ENCODE results near the gene VASH2.
"Not testable (repeated sequence)": the region's sequence is repeated elsewhere in the genome, so short reads cannot be mapped to it uniquely, and the experiment has no call there.

VASH2 gene

GRCh38 chr1:212950243-212951125 lies at the start of gene VASH2:
Gene VASH2 (plus strand): TSS chr1:212950541. CDS start chr1:212951543, 1,002 bp downstream.
- peak; percentile 76 to 77 for DNase-seq

DNA sequence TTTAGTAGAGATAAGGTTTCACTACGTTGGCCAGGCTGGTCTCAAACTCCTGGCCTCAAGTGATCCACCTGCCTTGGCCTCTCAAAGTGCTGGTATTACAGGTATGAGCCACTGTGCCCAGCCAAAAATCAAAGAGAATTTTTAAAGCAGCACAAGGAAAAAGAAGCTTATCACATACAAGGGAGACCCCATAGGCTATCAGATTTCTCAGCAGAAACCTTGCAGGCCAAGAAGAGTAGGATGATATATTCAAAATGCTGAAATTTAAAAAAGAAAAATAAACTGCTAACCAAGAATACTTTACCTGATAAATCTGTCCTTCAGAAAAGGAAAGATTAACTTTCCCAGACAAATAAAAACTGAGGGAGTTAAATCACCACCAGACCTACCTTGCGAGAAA lies 49.1 kb upstream of the VASH2 start:
- DNase-seq: no peak

DNA sequence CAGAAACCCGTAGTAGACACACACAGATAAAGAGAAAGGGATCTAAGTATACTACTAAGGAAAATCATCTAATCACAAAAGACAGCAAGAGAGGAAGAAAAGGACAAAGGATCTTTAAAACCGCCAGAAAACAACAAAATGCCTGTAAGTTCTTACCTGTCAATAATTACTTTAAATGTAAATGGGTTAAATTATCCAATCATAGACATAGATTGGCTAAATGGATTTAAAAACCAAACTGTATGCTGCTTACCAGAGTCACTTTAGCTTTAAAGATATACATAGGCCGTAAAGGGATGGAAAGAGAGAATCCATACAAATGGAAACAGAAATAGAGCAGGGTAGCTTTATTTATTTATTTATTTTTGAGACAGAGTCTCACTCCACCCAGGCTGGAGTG lies 48.3 kb upstream of the VASH2 start:
- DNase-seq: no peak

- no peak for DNase-seq
Observed at GRCh38 chr1:212903664-212904063, 46.7 kb upstream of the VASH2 start.

DNA sequence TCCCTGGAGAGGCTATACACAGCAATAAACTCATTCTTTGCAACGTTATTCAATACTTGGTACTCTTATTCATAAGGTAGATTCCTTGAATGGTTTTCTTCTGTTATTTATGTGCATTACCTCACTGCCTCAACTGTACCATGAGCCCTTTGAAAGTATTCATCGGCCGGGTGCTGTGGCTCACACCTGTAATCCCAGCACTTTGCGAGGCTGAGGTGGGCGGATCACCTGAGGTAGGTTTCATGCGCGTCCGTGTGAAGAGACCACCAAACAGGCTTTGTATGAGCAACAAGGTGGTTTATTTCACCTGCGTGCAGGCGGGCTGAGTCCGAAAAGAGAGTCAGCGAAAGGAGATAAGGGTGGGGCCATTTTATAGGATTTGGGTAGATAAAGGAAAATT lies 42.3 kb upstream of the VASH2 start:
- not testable (repeated sequence) for DNase-seq

DNA sequence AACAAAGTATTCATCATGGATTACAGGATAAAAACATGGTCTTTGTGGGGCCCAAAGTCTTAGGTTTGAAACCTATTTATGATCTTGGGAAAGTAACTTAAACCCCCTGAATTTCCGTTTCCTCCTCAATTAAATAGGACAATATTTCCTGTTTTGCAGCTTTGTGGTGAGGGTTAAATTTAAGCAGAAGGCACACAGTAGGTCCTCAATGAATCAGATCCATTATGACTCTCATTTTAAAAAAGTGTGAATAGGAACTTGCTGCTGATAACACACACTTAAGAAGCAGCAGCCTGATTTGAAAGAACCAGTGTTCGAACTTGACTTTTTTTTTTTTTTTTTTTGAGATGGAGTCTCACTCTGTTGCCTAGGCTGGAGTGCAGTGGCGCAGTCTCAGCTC lies 41.4 kb upstream of the VASH2 start:
- DNase-seq: no peak

GRCh38 chr1:212909652-212910063 lies 40.7 kb upstream of the VASH2 start:
- DNase-seq: no peak

GRCh38 chr1:212910213-212910612 lies 40.1 kb upstream of the VASH2 start:
- DNase-seq: not testable (repeated sequence)

GRCh38 chr1:212913638-212914037 lies 36.7 kb upstream of the VASH2 start:
- DNase-seq: not testable (repeated sequence)

DNA sequence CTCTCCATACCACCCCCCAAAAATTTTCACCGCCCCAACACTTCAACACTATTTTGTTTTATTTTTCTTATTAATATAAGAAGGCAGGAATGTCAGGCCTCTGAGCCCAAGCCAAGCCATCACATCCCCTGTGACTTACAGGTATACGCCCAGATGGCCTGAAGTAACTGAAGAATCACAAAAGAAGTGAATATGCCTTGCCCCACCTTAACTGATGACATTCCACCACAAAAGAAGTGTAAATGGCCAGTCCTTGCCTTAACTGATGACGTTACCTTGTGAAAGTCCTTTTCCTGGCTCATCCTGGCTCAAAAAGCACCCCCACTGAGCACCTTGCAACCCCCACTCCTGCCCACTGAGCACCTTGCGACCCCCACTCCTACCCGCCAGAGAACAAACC lies 36.2 kb upstream of the VASH2 start:
- DNase-seq: not testable (repeated sequence)

- DNase-seq: no peak
Observed at GRCh38 chr1:212914789-212915188, 35.6 kb upstream of the VASH2 start.

- no peak for DNase-seq
Observed at GRCh38 chr1:212915245-212916091, 34.9 kb upstream of the VASH2 start.

- DNase-seq: no peak
Observed at GRCh38 chr1:212916481-212917133, 33.7 kb upstream of the VASH2 start.

DNA sequence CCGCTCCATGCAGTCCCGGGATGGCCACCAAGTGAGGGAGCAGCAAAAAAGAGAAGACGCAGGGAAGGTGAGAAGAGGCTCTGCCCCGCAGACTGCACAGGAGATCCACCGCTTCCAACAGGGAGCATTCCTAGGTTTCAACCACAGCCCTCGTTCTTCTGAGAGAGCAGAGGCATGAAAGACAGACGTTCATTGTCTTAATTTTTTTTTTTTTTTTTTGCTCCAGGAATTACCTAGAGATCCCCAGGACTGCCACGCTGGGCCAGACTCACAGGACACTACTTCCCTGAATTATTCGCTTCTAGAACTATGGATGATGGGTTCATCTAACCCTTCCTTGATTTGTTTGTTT lies 33.2 kb upstream of the VASH2 start:
- no peak for DNase-seq

GRCh38 chr1:212917858-212918257 lies 32.5 kb upstream of the VASH2 start:
- DNase-seq: no peak

- DNase-seq: no peak
Observed at GRCh38 chr1:212918824-212919223, 31.5 kb upstream of the VASH2 start.

- no peak for DNase-seq
Observed at GRCh38 chr1:212920246-212920645, 30.1 kb upstream of the VASH2 start.

DNA sequence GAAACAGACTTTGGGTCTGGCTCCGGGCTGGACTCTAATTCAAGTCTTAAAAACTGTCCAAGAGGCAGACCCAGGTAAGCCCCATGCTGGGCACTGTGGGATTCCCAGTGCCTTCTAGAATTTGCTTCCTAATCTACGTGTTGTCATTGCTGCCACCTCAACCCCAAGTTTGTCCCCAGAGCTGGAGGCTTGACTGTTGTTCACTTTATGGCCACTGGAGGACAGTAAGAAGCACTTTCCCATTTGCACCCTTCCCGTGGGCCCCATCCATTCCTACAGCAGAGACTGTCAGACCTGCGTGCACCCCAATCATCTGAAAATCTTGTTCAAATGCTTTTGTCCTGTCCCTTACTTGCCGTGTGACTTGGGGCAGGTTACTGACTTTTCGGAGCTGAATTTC lies 29.4 kb upstream of the VASH2 start:
- DNase-seq: no peak

DNA sequence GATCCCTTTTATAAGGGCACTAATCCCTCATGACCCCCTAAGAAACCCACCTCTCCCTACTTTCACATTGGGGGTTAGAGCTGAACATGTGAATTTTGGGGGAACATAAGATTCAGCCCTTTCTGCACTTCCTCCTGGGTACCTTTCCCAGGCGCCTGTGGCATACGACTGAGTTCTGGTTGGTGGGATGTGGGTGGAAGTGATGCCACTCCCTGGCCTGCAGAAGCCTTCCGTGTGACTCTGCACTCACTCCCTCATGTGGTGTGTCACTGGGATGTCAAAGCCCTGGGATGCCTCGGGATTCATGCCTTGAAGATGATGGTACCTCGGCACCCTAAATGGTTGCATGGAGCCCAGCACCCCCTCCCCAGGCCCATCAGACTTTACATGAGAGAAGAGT lies 28.3 kb upstream of the VASH2 start:
- no peak for DNase-seq

DNA sequence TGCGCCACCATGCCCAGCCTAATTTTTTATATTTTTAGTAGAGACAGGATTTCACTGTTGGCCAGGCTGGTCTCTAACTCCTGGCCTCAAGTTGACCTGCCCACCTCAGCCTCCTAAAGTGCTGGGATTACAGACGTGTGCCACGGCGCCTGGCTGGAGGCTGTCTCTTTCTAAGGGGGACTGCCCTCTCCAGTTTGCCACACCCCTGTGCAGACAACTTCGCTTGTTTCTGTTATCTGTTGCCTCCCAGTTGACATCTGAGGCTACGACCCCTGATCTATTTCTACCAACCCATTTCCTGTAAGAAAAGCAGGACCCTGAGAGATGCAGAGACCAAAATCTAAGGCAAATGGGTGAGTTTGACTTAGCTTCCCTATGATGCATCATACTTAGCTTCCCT lies 24.0 kb upstream of the VASH2 start:
- DNase-seq: no peak

GRCh38 chr1:212928323-212929291 lies 21.7 kb upstream of the VASH2 start:
- no peak for DNase-seq

DNA sequence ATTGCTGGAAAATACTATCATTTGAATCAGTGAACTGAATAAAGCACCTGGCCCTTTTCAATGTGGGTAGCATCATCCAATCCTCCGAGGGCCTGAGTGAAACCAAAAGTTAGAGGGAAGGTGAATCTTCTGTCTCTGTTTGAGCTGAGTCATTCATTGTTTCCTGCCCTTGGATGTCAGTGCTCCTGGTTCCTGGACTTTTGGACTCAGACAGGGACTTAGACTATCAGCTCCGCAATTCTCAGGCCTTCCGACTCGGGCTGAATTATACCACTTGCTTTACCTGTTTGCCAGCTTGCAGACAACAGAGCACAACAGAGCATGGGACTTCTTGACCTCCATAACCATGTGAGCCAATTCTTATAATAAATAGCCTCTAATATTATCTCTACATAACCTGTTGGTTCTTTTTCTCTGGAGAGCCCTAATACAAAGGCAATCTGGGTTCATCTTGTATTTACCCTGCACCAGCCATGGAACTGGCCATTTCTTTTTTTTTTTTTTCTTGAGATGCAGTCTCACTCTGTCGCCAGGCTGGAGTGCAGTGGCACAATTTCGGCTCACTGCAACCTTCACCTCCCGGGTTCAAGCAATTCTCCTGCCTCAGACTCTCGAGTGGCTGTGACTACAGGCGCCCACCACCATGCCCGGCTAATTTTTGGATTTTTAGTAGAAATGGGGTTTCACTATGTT lies 19.2 kb upstream of the VASH2 start:
- DNase-seq: no peak

Data from activated T-cell treated with anti-CD3 and anti-CD28 coated beads, Interleukin-2, amount 50 U/mL, for 48 hours (primary cell).